Stimulated activated CD4-positive, alpha-beta T cell treated with anti-CD3 and anti-CD28 coated beads, Interleukin-4, amount 100 ng/mL, for 24 hours (primary cell): ENCODE data around the gene KTN1.

Experiments
- DNase-seq: peaks from one replicate; pipeline ENCODE4 v3.0.0-alpha.2; 2020

Gene KTN1

GRCh38 chr14:55579724-55580469 is at the start of gene KTN1:
KTN1 (plus strand) TSS chr14:55580207; CDS start chr14:55612049, 31,842 bp downstream.
- peak; percentile 85 for DNase-seq

GRCh38 chr14:55530464-55530863 is 49.5 kb upstream of the KTN1 start:
- DNase-seq: no peak

GRCh38 chr14:55532645-55533344 is 47.2 kb upstream of the KTN1 start:
- no peak for DNase-seq

- DNase-seq: no peak
Measured at GRCh38 chr14:55533960-55534359, 46.0 kb upstream of the KTN1 start.

GRCh38 chr14:55535516-55536203 is 44.3 kb upstream of the KTN1 start:
- DNase-seq: no peak

- no peak for DNase-seq
Measured at GRCh38 chr14:55536204-55536708, 43.8 kb upstream of the KTN1 start.

GRCh38 chr14:55537782-55538181 is 42.2 kb upstream of the KTN1 start:
- DNase-seq: no peak

- no peak for DNase-seq
Measured at GRCh38 chr14:55539975-55540374, 40.0 kb upstream of the KTN1 start.

- no peak for DNase-seq
Measured at GRCh38 chr14:55540847-55541773, 38.9 kb upstream of the KTN1 start.

- no peak for DNase-seq
Measured at GRCh38 chr14:55545779-55546178, 34.2 kb upstream of the KTN1 start.

GRCh38 chr14:55546212-55546874 is 33.7 kb upstream of the KTN1 start:
- DNase-seq: no peak

- DNase-seq: no peak
Measured at GRCh38 chr14:55547650-55548315, 32.2 kb upstream of the KTN1 start.

- no peak for DNase-seq
Measured at GRCh38 chr14:55553791-55554190, 26.2 kb upstream of the KTN1 start.

GRCh38 chr14:55556929-55557623 is 22.9 kb upstream of the KTN1 start:
- no peak for DNase-seq

- no peak for DNase-seq
Measured at GRCh38 chr14:55562135-55562534, 17.9 kb upstream of the KTN1 start.

- DNase-seq: no peak
Measured at GRCh38 chr14:55568618-55569017, 11.4 kb upstream of the KTN1 start.

GRCh38 chr14:55571125-55571889 is 8.7 kb upstream of the KTN1 start:
- DNase-seq: no peak

GRCh38 chr14:55572578-55572977 is 7.4 kb upstream of the KTN1 start:
- no peak for DNase-seq

GRCh38 chr14:55574988-55575387 is 5.0 kb upstream of the KTN1 start:
- no peak for DNase-seq

GRCh38 chr14:55577229-55577628 is 2.8 kb upstream of the KTN1 start:
- no peak for DNase-seq
